Vagina (tissue), 2 donors: ENCODE measurements around the gene ARFGAP2. TPM values are rescaled to one million over a fixed set of nuclear protein-coding genes. Genes with fewer than 3 reads are reported as not detected.

Source experiments
- DNase-seq, 2 donors: peaks; one replicate each; pipeline ENCODE4 v3.0.0-alpha.2; 2017; ENCODE audit errors: extremely low spot score in 2 of 2
- H3K27ac ChIP-seq: fragments of 200-600 bp; sonication (generic); one replicate; pipeline ENCODE4 v1.5.1; 2019
- H3K27me3 ChIP-seq: fragments of 200-600 bp; sonication (generic); one replicate; pipeline ENCODE4 v1.5.1; 2019
- H3K36me3 ChIP-seq, 2 donors: fragments of 200-600 bp; sonication (generic); one replicate each; pipeline ENCODE4 v1.5.1; 2017 to 2019
- H3K4me1 ChIP-seq: fragments of 200-600 bp; sonication (generic); one replicate; pipeline ENCODE4 v1.5.1; 2019
- H3K4me3 ChIP-seq, 2 donors: fragments of 200-600 bp; sonication (generic); 1 replicate in 1 of 2; 2 replicates in 1 of 2; pipeline ENCODE4 v1.5.1; 2016 to 2019
- H3K9me3 ChIP-seq: fragments of 200-600 bp; sonication (generic); one replicate; pipeline ENCODE4 v1.5.1; 2019
- CTCF ChIP-seq, 3 experiments: fragments of 450-650 bp in 2 of 3; fragments of 200-600 bp in 1 of 3; sonication (generic) in 1 of 3; IDR thresholded peaks; one replicate each; pipeline ENCODE4 v1.5.1; 2017 to 2019; ENCODE audit warnings: antibody characterized with exemption in 3 of 3, mild to moderate bottlenecking in 2 of 3, moderate library complexity in 2 of 3
- POLR2A ChIP-seq, 2 donors: fragments of 450-650 bp; IDR thresholded peaks; one replicate each; pipeline ENCODE4 v1.6.1; 2017; ENCODE audit warnings: antibody characterized with exemption in 2 of 2, mild to moderate bottlenecking in 2 of 2, moderate library complexity in 2 of 2
- POLR2AphosphoS5 ChIP-seq, 2 donors: sonication (generic); formaldehyde crosslinking; IDR thresholded peaks; one replicate each; pipeline ENCODE4 v1.9.0; 2017; ENCODE audit warnings: antibody characterized with exemption in 2 of 2, mild to moderate bottlenecking in 2 of 2, low read depth in 1 of 2; ENCODE audit not compliant: insufficient read depth in 1 of 2
- intact Hi-C: fragments of 100-400 bp; cut with DNase I; formaldehyde crosslinking; loops from one replicate; pipeline ENCODE4 v1.15.1; 2023
- total RNA-seq: library from RNA; depleted of rRNA; stranded (reverse); fragments of >200 nt; gene quantifications from one replicate; pipeline ENCODE4 v1.2.3, GENCODE V29; 2016

The ARFGAP2 gene
- total RNA-seq, 1 donor from 2014 or later: 79.3 TPM

- no peak overlapping the region for H3K27ac ChIP-seq
- no peak overlapping the region for H3K4me3 ChIP-seq
- no peaks in the 10 kb centered on the region for H3K9me3 ChIP-seq
- H3K4me1 ChIP-seq: peaks cover 12% of the 10 kb centered on the region
- DNase-seq: no peak
- no peaks in the 10 kb centered on the region for H3K27me3 ChIP-seq
- peaks cover 0 to 13% of the 10 kb centered on the region in 2 donors for H3K36me3 ChIP-seq
- TF ChIP-seq POLR2AphosphoS5 (IDR thresholded peaks at IDR 0.05; ENCODE audit: insufficient read depth in 1 of 2, low read depth in 1 of 2) (no peak), CTCF (IDR thresholded peaks at IDR 0.05) (no peak), POLR2A (IDR thresholded peaks at IDR 0.05) (no peak)
- intact Hi-C loops: no loop called here
Observed at GRCh38 chr11:47139878-47140277, 36.8 kb downstream of the ARFGAP2 start.

- peaks cover 0 to 13% of the 10 kb centered on the region in 2 donors for H3K36me3 ChIP-seq
- peak in 1 of 2 donors; percentile 22 for DNase-seq
- intact Hi-C loops: no loop called here
- H3K4me1 ChIP-seq: no peaks in the 10 kb centered on the region
- no peak overlapping the region for H3K27ac ChIP-seq
- no peak for TF ChIP-seq POLR2AphosphoS5 (IDR thresholded peaks at IDR 0.05; ENCODE audit: insufficient read depth in 1 of 2, low read depth in 1 of 2)
- no peak for TF ChIP-seq POLR2A (IDR thresholded peaks at IDR 0.05)
- TF ChIP-seq CTCF (IDR thresholded peaks at IDR 0.05): no peak
- H3K9me3 ChIP-seq: no peaks in the 10 kb centered on the region
- no peaks in the 10 kb centered on the region for H3K27me3 ChIP-seq
- no peak overlapping the region for H3K4me3 ChIP-seq
Observed at GRCh38 chr11:47137476-47137875, 39.2 kb downstream of the ARFGAP2 start.

GRCh38 chr11:47136921-47137320 is 39.8 kb downstream of the ARFGAP2 start:
- TF ChIP-seq CTCF (IDR thresholded peaks at IDR 0.05) (no peak), POLR2AphosphoS5 (IDR thresholded peaks at IDR 0.05; ENCODE audit: insufficient read depth in 1 of 2, low read depth in 1 of 2) (no peak)

GRCh38 chr11:47136327-47136726 is 40.4 kb downstream of the ARFGAP2 start:
- DNase-seq: peak in 1 of 2 donors; percentile 19
- intact Hi-C loops: no loop called here
- Histone ChIP-seq H3K4me3 (no peak overlapping the region), H3K27me3 (no peaks in the 10 kb centered on the region), H3K9me3 (no peaks in the 10 kb centered on the region), H3K4me1 (no peaks in the 10 kb centered on the region), H3K27ac (no peak overlapping the region), H3K36me3 (peaks cover 0 to 13% of the 10 kb centered on the region in 2 donors)
- TF ChIP-seq POLR2AphosphoS5 (IDR thresholded peaks at IDR 0.05; ENCODE audit: insufficient read depth in 1 of 2, low read depth in 1 of 2) (no peak), POLR2A (IDR thresholded peaks at IDR 0.05) (no peak), CTCF (IDR thresholded peaks at IDR 0.05) (no peak)

More at GRCh38 chr11:47136921-47137320, 39.8 kb downstream of the ARFGAP2 start:
- DNase-seq: peak in 1 of 2 donors; percentile 14
- Histone ChIP-seq H3K36me3 (peaks cover 0 to 13% of the 10 kb centered on the region in 2 donors), H3K4me3 (no peak overlapping the region), H3K9me3 (no peaks in the 10 kb centered on the region), H3K27ac (no peak overlapping the region), H3K27me3 (no peaks in the 10 kb centered on the region), H3K4me1 (no peaks in the 10 kb centered on the region)
- intact Hi-C loops: no loop called here

- Histone ChIP-seq H3K36me3 (peaks cover 0 to 6% of the 10 kb centered on the region in 2 donors), H3K9me3 (no peaks in the 10 kb centered on the region), H3K4me1 (no peaks in the 10 kb centered on the region), H3K27ac (no peak overlapping the region), H3K4me3 (no peak overlapping the region), H3K27me3 (no peaks in the 10 kb centered on the region)
- DNase-seq: no peak
- intact Hi-C loops: no loop called here
- TF ChIP-seq POLR2A (IDR thresholded peaks at IDR 0.05) (no peak), CTCF (IDR thresholded peaks at IDR 0.05) (no peak), POLR2AphosphoS5 (IDR thresholded peaks at IDR 0.05; ENCODE audit: insufficient read depth in 1 of 2, low read depth in 1 of 2) (no peak)
Observed at GRCh38 chr11:47132981-47133380, 43.7 kb downstream of the ARFGAP2 start.
